Effector memory CD4-positive, alpha-beta T cell (primary cell): ENCODE measurements around the gene OR9I1.

Experiments
- DNase-seq, 3 donors: peaks; one replicate each; pipeline ENCODE4 v3.0.0-alpha.2; 2020
- H3K27ac ChIP-seq: 2 replicates; pipeline ENCODE4 v1.7.0; 2013; ENCODE audit warnings: mild to moderate bottlenecking, low read length, moderate library complexity; ENCODE audit not compliant: insufficient read depth, poor library complexity, severe bottlenecking
- H3K27me3 ChIP-seq: replicated peaks from 2 replicates; pipeline ENCODE4 v1.7.0; 2013; ENCODE audit warnings: mild to moderate bottlenecking, low read length; ENCODE audit not compliant: insufficient read depth, control insufficient read depth, poor library complexity, severe bottlenecking
- H3K36me3 ChIP-seq: 2 replicates; pipeline ENCODE4 v1.7.0; 2013; ENCODE audit warnings: mild to moderate bottlenecking, low read length, moderate library complexity; ENCODE audit not compliant: control insufficient read depth, insufficient read depth
- H3K4me1 ChIP-seq: 2 replicates; pipeline ENCODE4 v1.7.0; 2013; ENCODE audit warnings: low read length, mild to moderate bottlenecking; ENCODE audit not compliant: control insufficient read depth, insufficient read depth, poor library complexity, severe bottlenecking
- H3K4me3 ChIP-seq: 2 replicates; pipeline ENCODE4 v1.7.0; 2013; ENCODE audit warnings: low read length, low read depth, mild to moderate bottlenecking; ENCODE audit not compliant: insufficient read depth, poor library complexity, severe bottlenecking
- H3K9me3 ChIP-seq: 2 replicates; pipeline ENCODE4 v1.7.0; 2013; ENCODE audit warnings: mild to moderate bottlenecking, low read length, moderate library complexity; ENCODE audit not compliant: control insufficient read depth

Gene OR9I1

GRCh38 chr11:58121096-58121495 lies 4.2 kb downstream of the OR9I1 start:
- Histone ChIP-seq H3K4me1 (no peaks in the 10 kb centered on the region), H3K4me3 (no peak overlapping the region), H3K27ac (no peak overlapping the region), H3K36me3 (no peaks in the 10 kb centered on the region), H3K27me3 (no peaks in the 10 kb centered on the region), H3K9me3 (no peaks in the 10 kb centered on the region)
- DNase-seq = no peak

- H3K27ac ChIP-seq = no peak overlapping the region
- H3K4me3 ChIP-seq = no peak overlapping the region
- no peaks in the 10 kb centered on the region for H3K9me3 ChIP-seq
- H3K36me3 ChIP-seq = no peaks in the 10 kb centered on the region
- H3K27me3 ChIP-seq = no peaks in the 10 kb centered on the region
- no peaks in the 10 kb centered on the region for H3K4me1 ChIP-seq
- DNase-seq = no peak
These were observed 27.9 kb downstream of the OR9I1 start for GRCh38 chr11:58097437-58097836.

DNA sequence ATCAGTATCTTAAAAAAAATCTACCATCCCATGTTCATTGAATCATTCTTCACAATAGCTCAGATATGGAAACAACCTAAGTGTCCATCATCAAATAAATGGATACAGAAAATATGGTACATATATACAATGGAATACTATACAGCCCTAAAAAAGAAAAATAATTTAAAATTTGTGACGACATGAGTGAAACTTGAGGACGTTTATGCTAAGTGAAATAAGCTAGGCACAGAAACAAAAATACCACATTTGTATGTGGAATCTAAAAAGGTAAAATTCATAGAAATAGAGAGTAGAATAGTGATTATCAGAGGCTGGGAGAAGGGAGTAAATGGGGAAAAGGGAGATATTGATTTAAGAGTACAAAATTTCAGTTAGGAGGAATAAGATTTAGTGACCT lies 38.8 kb downstream of the OR9I1 start:
- Histone ChIP-seq H3K4me3 (no peak overlapping the region), H3K27ac (no peak overlapping the region), H3K9me3 (no peaks in the 10 kb centered on the region), H3K4me1 (no peaks in the 10 kb centered on the region), H3K27me3 (no peaks in the 10 kb centered on the region), H3K36me3 (no peaks in the 10 kb centered on the region)
- no peak for DNase-seq

DNA sequence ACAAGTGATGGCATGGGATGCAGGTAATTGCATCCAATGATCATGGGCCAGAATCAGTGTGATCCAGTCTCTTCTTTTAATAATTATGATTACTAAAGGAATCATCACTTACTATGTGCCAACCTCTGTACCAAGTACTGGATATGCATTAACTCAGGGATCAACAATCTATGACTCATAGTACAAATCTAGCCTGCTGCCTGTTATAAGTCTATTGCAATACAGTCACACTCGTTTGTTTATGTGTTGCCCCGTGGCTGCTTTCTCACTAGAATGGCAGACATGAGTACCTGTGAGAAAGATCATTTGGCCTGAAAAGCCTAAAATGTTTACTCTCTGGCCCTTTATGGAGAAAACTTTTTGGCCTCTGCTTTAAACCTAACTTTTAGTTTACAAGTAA lies 49.5 kb downstream of the OR9I1 start:
- Histone ChIP-seq H3K4me3 (no peak overlapping the region), H3K27ac (no peak overlapping the region), H3K4me1 (no peaks in the 10 kb centered on the region), H3K27me3 (no peaks in the 10 kb centered on the region), H3K36me3 (no peaks in the 10 kb centered on the region), H3K9me3 (no peaks in the 10 kb centered on the region)
- no peak for DNase-seq

DNA sequence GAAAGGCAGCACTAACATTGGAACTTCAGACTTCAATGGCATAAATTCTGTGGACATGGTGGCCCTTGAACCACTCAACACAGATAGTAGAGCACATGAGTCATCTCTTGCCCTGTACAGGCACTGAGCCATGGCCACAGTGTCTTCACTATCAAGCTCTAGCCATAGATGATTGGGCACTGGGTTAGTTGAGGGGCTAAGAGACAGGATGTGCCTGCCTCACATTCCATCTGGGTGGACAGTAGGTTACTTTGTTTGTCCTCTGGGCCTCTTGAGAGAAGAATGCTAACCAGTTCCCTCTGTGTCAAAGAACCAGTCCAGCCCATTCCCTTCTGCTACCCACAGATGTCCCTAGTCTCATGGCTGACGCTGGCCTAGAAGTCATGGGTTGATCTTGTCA lies 54.7 kb downstream of the OR9I1 start:
- no peak for DNase-seq
- H3K9me3 ChIP-seq = no peaks in the 10 kb centered on the region
- H3K27ac ChIP-seq = no peak overlapping the region
- no peaks in the 10 kb centered on the region for H3K36me3 ChIP-seq
- no peaks in the 10 kb centered on the region for H3K4me1 ChIP-seq
- no peaks in the 10 kb centered on the region for H3K27me3 ChIP-seq
- H3K4me3 ChIP-seq = no peak overlapping the region

GRCh38 chr11:58068655-58069054 lies 56.7 kb downstream of the OR9I1 start:
- H3K4me3 ChIP-seq = no peak overlapping the region
- DNase-seq = no peak
- H3K27ac ChIP-seq = no peak overlapping the region
- H3K4me1 ChIP-seq = no peaks in the 10 kb centered on the region
- H3K36me3 ChIP-seq = no peaks in the 10 kb centered on the region
- H3K9me3 ChIP-seq = no peaks in the 10 kb centered on the region
- no peaks in the 10 kb centered on the region for H3K27me3 ChIP-seq

DNA sequence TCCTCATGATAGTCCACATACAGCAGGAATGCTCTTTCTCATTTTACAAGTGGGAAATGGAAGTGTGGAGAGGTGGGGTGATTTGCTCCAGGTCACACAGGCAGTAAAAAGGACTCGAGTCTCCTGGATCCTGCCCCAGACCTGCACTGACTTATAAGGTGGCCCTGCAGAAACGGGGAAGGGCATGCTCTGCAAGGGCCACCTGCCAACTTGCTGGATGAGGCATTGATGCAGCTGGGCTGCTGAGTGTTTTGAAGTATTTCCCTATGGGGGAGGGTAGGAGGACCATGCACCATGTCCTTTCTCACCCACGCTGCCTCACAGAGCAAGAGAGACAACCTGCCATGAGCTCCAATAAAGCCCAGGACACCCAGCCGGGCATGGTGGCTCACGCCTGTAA lies 57.6 kb downstream of the OR9I1 start:
- no peak overlapping the region for H3K4me3 ChIP-seq
- H3K36me3 ChIP-seq = no peaks in the 10 kb centered on the region
- no peaks in the 10 kb centered on the region for H3K27me3 ChIP-seq
- no peaks in the 10 kb centered on the region for H3K9me3 ChIP-seq
- no peak overlapping the region for H3K27ac ChIP-seq
- no peak for DNase-seq
- no peaks in the 10 kb centered on the region for H3K4me1 ChIP-seq
